ENCODE results near the gene C9orf50.
A peak's percentile ranks its signal among the peaks of the same experiment; 100 is the strongest.

The C9orf50 gene

GRCh38 chr9:129611307-129611800 lies 9.5 kb downstream of the C9orf50 start:
- DNase-seq (ENCODE audit: low read depth in 1 of 2, low spot score in 1 of 2): no peak

GRCh38 chr9:129610473-129611306 lies 10.2 kb downstream of the C9orf50 start:
- peak; percentile 46 to 60 for DNase-seq (ENCODE audit: low read depth in 1 of 2, low spot score in 1 of 2)

- DNase-seq (ENCODE audit: low read depth in 1 of 2, low spot score in 1 of 2): no peak
Measured at GRCh38 chr9:129610213-129610472, 10.8 kb downstream of the C9orf50 start.

GRCh38 chr9:129609486-129610212 lies 11.3 kb downstream of the C9orf50 start:
- DNase-seq (ENCODE audit: low read depth in 1 of 2, low spot score in 1 of 2): peak in 1 of 2 donors; percentile 49

GRCh38 chr9:129608561-129609481 lies 12.1 kb downstream of the C9orf50 start:
- DNase-seq (ENCODE audit: low read depth in 1 of 2, low spot score in 1 of 2): no peak

GRCh38 chr9:129607027-129607387 lies 13.9 kb downstream of the C9orf50 start:
- DNase-seq (ENCODE audit: low read depth in 1 of 2, low spot score in 1 of 2): no peak

GRCh38 chr9:129606161-129607026 lies 14.5 kb downstream of the C9orf50 start:
- DNase-seq (ENCODE audit: low read depth in 1 of 2, low spot score in 1 of 2): no peak

GRCh38 chr9:129604766-129605163 lies 16.1 kb downstream of the C9orf50 start:
- DNase-seq (ENCODE audit: low read depth in 1 of 2, low spot score in 1 of 2): no peak

GRCh38 chr9:129604056-129604765 lies 16.7 kb downstream of the C9orf50 start:
- no peak for DNase-seq (ENCODE audit: low read depth in 1 of 2, low spot score in 1 of 2)

- DNase-seq (ENCODE audit: low read depth in 1 of 2, low spot score in 1 of 2): no peak
Measured at GRCh38 chr9:129602598-129603415, 18.1 kb downstream of the C9orf50 start.

GRCh38 chr9:129601082-129601674 lies 19.7 kb downstream of the C9orf50 start:
- no peak for DNase-seq (ENCODE audit: low read depth in 1 of 2, low spot score in 1 of 2)

- no peak for DNase-seq (ENCODE audit: low read depth in 1 of 2, low spot score in 1 of 2)
Measured at GRCh38 chr9:129598089-129598596, 22.8 kb downstream of the C9orf50 start.

GRCh38 chr9:129597355-129598088 lies 23.4 kb downstream of the C9orf50 start:
- DNase-seq (ENCODE audit: low read depth in 1 of 2, low spot score in 1 of 2): no peak

- DNase-seq (ENCODE audit: low read depth in 1 of 2, low spot score in 1 of 2): no peak
Measured at GRCh38 chr9:129596541-129597331, 24.2 kb downstream of the C9orf50 start.

- DNase-seq (ENCODE audit: low read depth in 1 of 2, low spot score in 1 of 2): no peak
Measured at GRCh38 chr9:129595903-129596540, 24.9 kb downstream of the C9orf50 start.

- DNase-seq (ENCODE audit: low read depth in 1 of 2, low spot score in 1 of 2): no peak
Measured at GRCh38 chr9:129595311-129595741, 25.6 kb downstream of the C9orf50 start.
